ENCODE data around the gene ZFP57. TPM values are rescaled to one million over a fixed set of nuclear protein-coding genes. Genes with fewer than 3 reads are reported as not detected.

Gene ZFP57
- polyA plus RNA-seq, result 1 to 10 TPM in 1 of 2 donors, under 1 TPM in 1; 0.06 to 1.3 TPM

- H3K27me3 ChIP-seq (ENCODE audit: control insufficient read depth in 1 of 2, insufficient read depth in 2 of 2, low read length in 2 of 2), result no peaks in the 10 kb centered on the region
- no peaks in the 10 kb centered on the region for H3K9me3 ChIP-seq (ENCODE audit: control insufficient read depth in 2 of 2, insufficient read depth in 1 of 2, low read depth in 1 of 2, low read length in 1 of 2)
- H3K4me3 ChIP-seq (ENCODE audit: low read depth in 1 of 2, low read length in 2 of 2), result peak within 1 kb of the TSS in 1 of 2 donors; percentile 0
- no peak within 1 kb of the TSS for H3K27ac ChIP-seq (ENCODE audit: low read depth in 2 of 2, low read length in 1 of 2)
- peaks cover 0 to 2% of the 10 kb centered on the region in 2 donors for H3K4me1 ChIP-seq (ENCODE audit: control insufficient read depth in 2 of 2, insufficient read depth in 2 of 2, low read length in 1 of 2)
- 56 to 84% methylated on average over 30 to 31 of the region's 31 CpGs for WGBS, 2 donors
- H3K36me3 ChIP-seq (ENCODE audit: control insufficient read depth in 2 of 2, insufficient read depth in 2 of 2, low read length in 1 of 2), result no peaks in the 10 kb centered on the region
These were observed at the start of gene ZFP57 for GRCh38 chr6:29680904-29681303. ZFP57 (minus strand) TSS chr6:29681152; CDS start chr6:29677003, 4,149 bp downstream.

GRCh38 chr6:29730575-29731126 lies 49.7 kb upstream of the ZFP57 start:
- Histone ChIP-seq H3K27ac (ENCODE audit: low read depth in 2 of 2, low read length in 1 of 2) (no peak overlapping the region), H3K9me3 (ENCODE audit: control insufficient read depth in 2 of 2, insufficient read depth in 1 of 2, low read depth in 1 of 2, low read length in 1 of 2) (no peaks in the 10 kb centered on the region), H3K4me1 (ENCODE audit: control insufficient read depth in 2 of 2, insufficient read depth in 2 of 2, low read length in 1 of 2) (no peaks in the 10 kb centered on the region), H3K4me3 (ENCODE audit: low read depth in 1 of 2, low read length in 2 of 2) (no peak overlapping the region), H3K36me3 (ENCODE audit: control insufficient read depth in 2 of 2, insufficient read depth in 2 of 2, low read length in 1 of 2) (peaks cover 0 to 5% of the 10 kb centered on the region in 2 donors), H3K27me3 (ENCODE audit: control insufficient read depth in 1 of 2, insufficient read depth in 2 of 2, low read length in 2 of 2) (no peaks in the 10 kb centered on the region)
- 45 to 46% methylated on average over 7 of the region's 7 CpGs for WGBS, 2 donors

- WGBS, 2 donors, result 79 to 80% methylated on average over 6 of the region's 6 CpGs
- Histone ChIP-seq H3K9me3 (ENCODE audit: control insufficient read depth in 2 of 2, insufficient read depth in 1 of 2, low read depth in 1 of 2, low read length in 1 of 2) (no peaks in the 10 kb centered on the region), H3K36me3 (ENCODE audit: control insufficient read depth in 2 of 2, insufficient read depth in 2 of 2, low read length in 1 of 2) (peaks cover 0 to 5% of the 10 kb centered on the region in 2 donors), H3K4me3 (ENCODE audit: low read depth in 1 of 2, low read length in 2 of 2) (no peak overlapping the region), H3K27ac (ENCODE audit: low read depth in 2 of 2, low read length in 1 of 2) (no peak overlapping the region), H3K27me3 (ENCODE audit: control insufficient read depth in 1 of 2, insufficient read depth in 2 of 2, low read length in 2 of 2) (no peaks in the 10 kb centered on the region), H3K4me1 (ENCODE audit: control insufficient read depth in 2 of 2, insufficient read depth in 2 of 2, low read length in 1 of 2) (peaks cover 0 to 7% of the 10 kb centered on the region in 2 donors)
These were observed 48.9 kb upstream of the ZFP57 start for GRCh38 chr6:29729774-29730328.

- Histone ChIP-seq H3K9me3 (ENCODE audit: control insufficient read depth in 2 of 2, insufficient read depth in 1 of 2, low read depth in 1 of 2, low read length in 1 of 2) (no peaks in the 10 kb centered on the region), H3K27ac (ENCODE audit: low read depth in 2 of 2, low read length in 1 of 2) (no peak overlapping the region), H3K4me3 (ENCODE audit: low read depth in 1 of 2, low read length in 2 of 2) (no peak overlapping the region), H3K36me3 (ENCODE audit: control insufficient read depth in 2 of 2, insufficient read depth in 2 of 2, low read length in 1 of 2) (peaks cover 0 to 5% of the 10 kb centered on the region in 2 donors), H3K27me3 (ENCODE audit: control insufficient read depth in 1 of 2, insufficient read depth in 2 of 2, low read length in 2 of 2) (no peaks in the 10 kb centered on the region), H3K4me1 (ENCODE audit: control insufficient read depth in 2 of 2, insufficient read depth in 2 of 2, low read length in 1 of 2) (peaks cover 0 to 10% of the 10 kb centered on the region in 2 donors)
These were observed 47.9 kb upstream of the ZFP57 start for GRCh38 chr6:29728875-29729270.

- peaks cover 0 to 10% of the 10 kb centered on the region in 2 donors for H3K4me1 ChIP-seq (ENCODE audit: control insufficient read depth in 2 of 2, insufficient read depth in 2 of 2, low read length in 1 of 2)
- H3K27me3 ChIP-seq (ENCODE audit: control insufficient read depth in 1 of 2, insufficient read depth in 2 of 2, low read length in 2 of 2), result no peaks in the 10 kb centered on the region
- H3K27ac ChIP-seq (ENCODE audit: low read depth in 2 of 2, low read length in 1 of 2), result no peak overlapping the region
- H3K9me3 ChIP-seq (ENCODE audit: control insufficient read depth in 2 of 2, insufficient read depth in 1 of 2, low read depth in 1 of 2, low read length in 1 of 2), result no peaks in the 10 kb centered on the region
- 91 to 93% methylated on average over 3 of the region's 3 CpGs for WGBS, 2 donors
- no peak overlapping the region for H3K4me3 ChIP-seq (ENCODE audit: low read depth in 1 of 2, low read length in 2 of 2)
- peaks cover 0 to 5% of the 10 kb centered on the region in 2 donors for H3K36me3 ChIP-seq (ENCODE audit: control insufficient read depth in 2 of 2, insufficient read depth in 2 of 2, low read length in 1 of 2)
These were observed 47.4 kb upstream of the ZFP57 start for GRCh38 chr6:29728173-29728874.

GRCh38 chr6:29727637-29728036 lies 46.7 kb upstream of the ZFP57 start:
- Histone ChIP-seq H3K4me3 (ENCODE audit: low read depth in 1 of 2, low read length in 2 of 2) (no peak overlapping the region), H3K27me3 (ENCODE audit: control insufficient read depth in 1 of 2, insufficient read depth in 2 of 2, low read length in 2 of 2) (no peaks in the 10 kb centered on the region)
- 43 to 83% methylated on average over 2 of the region's 2 CpGs for WGBS, 2 donors

GRCh38 chr6:29726571-29727194 lies 45.7 kb upstream of the ZFP57 start:
- H3K27ac ChIP-seq (ENCODE audit: low read depth in 2 of 2, low read length in 1 of 2), result no peak overlapping the region
- H3K9me3 ChIP-seq (ENCODE audit: control insufficient read depth in 2 of 2, insufficient read depth in 1 of 2, low read depth in 1 of 2, low read length in 1 of 2), result no peaks in the 10 kb centered on the region
- peaks cover 0 to 5% of the 10 kb centered on the region in 2 donors for H3K36me3 ChIP-seq (ENCODE audit: control insufficient read depth in 2 of 2, insufficient read depth in 2 of 2, low read length in 1 of 2)
- WGBS, 2 donors, result 92 to 94% methylated on average over 9 of the region's 9 CpGs
- no peaks in the 10 kb centered on the region for H3K27me3 ChIP-seq (ENCODE audit: control insufficient read depth in 1 of 2, insufficient read depth in 2 of 2, low read length in 2 of 2)
- H3K4me3 ChIP-seq (ENCODE audit: low read depth in 1 of 2, low read length in 2 of 2), result no peak overlapping the region
- peaks cover 0 to 10% of the 10 kb centered on the region in 2 donors for H3K4me1 ChIP-seq (ENCODE audit: control insufficient read depth in 2 of 2, insufficient read depth in 2 of 2, low read length in 1 of 2)

More at GRCh38 chr6:29727637-29728036, 46.7 kb upstream of the ZFP57 start:
- H3K36me3 ChIP-seq (ENCODE audit: control insufficient read depth in 2 of 2, insufficient read depth in 2 of 2, low read length in 1 of 2), result peaks cover 0 to 5% of the 10 kb centered on the region in 2 donors
- peaks cover 0 to 10% of the 10 kb centered on the region in 2 donors for H3K4me1 ChIP-seq (ENCODE audit: control insufficient read depth in 2 of 2, insufficient read depth in 2 of 2, low read length in 1 of 2)
- H3K27ac ChIP-seq (ENCODE audit: low read depth in 2 of 2, low read length in 1 of 2), result no peak overlapping the region
- H3K9me3 ChIP-seq (ENCODE audit: control insufficient read depth in 2 of 2, insufficient read depth in 1 of 2, low read depth in 1 of 2, low read length in 1 of 2), result no peaks in the 10 kb centered on the region

GRCh38 chr6:29726001-29726400 lies 45.0 kb upstream of the ZFP57 start:
- H3K9me3 ChIP-seq (ENCODE audit: control insufficient read depth in 2 of 2, insufficient read depth in 1 of 2, low read depth in 1 of 2, low read length in 1 of 2), result no peaks in the 10 kb centered on the region
- H3K27me3 ChIP-seq (ENCODE audit: control insufficient read depth in 1 of 2, insufficient read depth in 2 of 2, low read length in 2 of 2), result no peaks in the 10 kb centered on the region
- H3K36me3 ChIP-seq (ENCODE audit: control insufficient read depth in 2 of 2, insufficient read depth in 2 of 2, low read length in 1 of 2), result peaks cover 0 to 5% of the 10 kb centered on the region in 2 donors
- no peak overlapping the region for H3K27ac ChIP-seq (ENCODE audit: low read depth in 2 of 2, low read length in 1 of 2)
- peaks cover 0 to 10% of the 10 kb centered on the region in 2 donors for H3K4me1 ChIP-seq (ENCODE audit: control insufficient read depth in 2 of 2, insufficient read depth in 2 of 2, low read length in 1 of 2)
- no peak overlapping the region for H3K4me3 ChIP-seq (ENCODE audit: low read depth in 1 of 2, low read length in 2 of 2)
- 76 to 80% methylated on average over 1 of the region's 1 CpG for WGBS, 2 donors

- WGBS, 2 donors, result 88 to 90% methylated on average over 11 of the region's 11 CpGs
- H3K4me3 ChIP-seq (ENCODE audit: low read depth in 1 of 2, low read length in 2 of 2), result peak overlapping the region; percentile 71 to 78
- H3K27ac ChIP-seq (ENCODE audit: low read depth in 2 of 2, low read length in 1 of 2), result no peak overlapping the region
- H3K27me3 ChIP-seq (ENCODE audit: control insufficient read depth in 1 of 2, insufficient read depth in 2 of 2, low read length in 2 of 2), result no peaks in the 10 kb centered on the region
- peaks cover 0 to 10% of the 10 kb centered on the region in 2 donors for H3K4me1 ChIP-seq (ENCODE audit: control insufficient read depth in 2 of 2, insufficient read depth in 2 of 2, low read length in 1 of 2)
- H3K9me3 ChIP-seq (ENCODE audit: control insufficient read depth in 2 of 2, insufficient read depth in 1 of 2, low read depth in 1 of 2, low read length in 1 of 2), result no peaks in the 10 kb centered on the region
- H3K36me3 ChIP-seq (ENCODE audit: control insufficient read depth in 2 of 2, insufficient read depth in 2 of 2, low read length in 1 of 2), result peaks cover 0 to 5% of the 10 kb centered on the region in 2 donors
These were observed 44.3 kb upstream of the ZFP57 start for GRCh38 chr6:29724937-29725869.
